SK-N-DZ (cell line): ENCODE measurements around the gene TTC34.
A peak's percentile ranks its signal among the peaks of the same experiment; 100 is the strongest.

Experiments used
- DNase-seq: peaks from one replicate; pipeline ENCODE4 v3.0.0-alpha.2; 2015; ENCODE audit warnings: low spot score

TTC34 gene

GRCh38 chr1:2593251-2593878 lies 208.1 kb downstream of the TTC34 start:
- DNase-seq: no peak

GRCh38 chr1:2592672-2593071 lies 208.8 kb downstream of the TTC34 start:
- no peak for DNase-seq

- DNase-seq: no peak
Observed at GRCh38 chr1:2591581-2592261, 209.8 kb downstream of the TTC34 start.

- no peak for DNase-seq
Observed at GRCh38 chr1:2591233-2591580, 210.3 kb downstream of the TTC34 start.

GRCh38 chr1:2590233-2591141 lies 211.0 kb downstream of the TTC34 start:
- no peak for DNase-seq

GRCh38 chr1:2589431-2590232 lies 211.9 kb downstream of the TTC34 start:
- DNase-seq: no peak

- no peak for DNase-seq
Observed at GRCh38 chr1:2588661-2589430, 212.6 kb downstream of the TTC34 start.

- DNase-seq: no peak
Observed at GRCh38 chr1:2587860-2588571, 213.5 kb downstream of the TTC34 start.

GRCh38 chr1:2587071-2587859 lies 214.2 kb downstream of the TTC34 start:
- DNase-seq: no peak

GRCh38 chr1:2586154-2587070 lies 215.1 kb downstream of the TTC34 start, which contains the start of gene PRXL2B:
TSS of gene PRXL2B (plus strand) at chr1:2586777. CDS start at chr1:2586886, 109 bp downstream.
- DNase-seq: peak; percentile 95
